Measurements from ENCODE around the gene ANXA6. TPM values are rescaled to one million over a fixed set of nuclear protein-coding genes. Genes with fewer than 3 reads are reported as not detected.
"Not testable (repeated sequence)": the region's sequence is repeated elsewhere in the genome, so short reads cannot be mapped to it uniquely, and the experiment has no call there.

Gene ANXA6
- total RNA-seq, 1 donor from 2014 or later, result 320 TPM

GRCh38 chr5:151178777-151179488 is 21.4 kb upstream of the ANXA6 start:
- Mint-ChIP-seq H3K27me3 (ENCODE audit: low read depth, unreplicated experiment) (peaks cover 22% of the 10 kb centered on the region), H3K27ac (ENCODE audit: unreplicated experiment) (no peak overlapping the region), H3K9me3 (ENCODE audit: unreplicated experiment) (peaks cover 4% of the 10 kb centered on the region), H3K36me3 (ENCODE audit: low read depth, unreplicated experiment) (peaks cover 7% of the 10 kb centered on the region), H3K4me3 (ENCODE audit: unreplicated experiment) (no peak overlapping the region), H3K4me1 (ENCODE audit: low read depth, unreplicated experiment) (peaks cover 7% of the 10 kb centered on the region)
- FAIRE-seq (no peak), DNase-seq (ENCODE audit: low read depth) (no peak)
- Histone ChIP-seq H3K4me2 (ENCODE audit: low read length) (no peak overlapping the region), H4K20me1 (ENCODE audit: insufficient read depth, low read length) (no peaks in the 10 kb centered on the region), H3K27me3 (ENCODE audit: insufficient read depth, low read length) (peaks cover 10% of the 10 kb centered on the region), H3K9ac (ENCODE audit: low read length) (no peak overlapping the region), H3K4me1 (ENCODE audit: insufficient read depth, low read length) (no peaks in the 10 kb centered on the region), H2AFZ (ENCODE audit: low read depth, low read length) (no peak overlapping the region), H3K4me3 (ENCODE audit: insufficient read depth, low read depth, low read length) (no peak overlapping the region), H3K36me3 (ENCODE audit: insufficient read depth, low read length) (no peaks in the 10 kb centered on the region), H3K27ac (ENCODE audit: low read depth, low read length) (no peak overlapping the region), H3K9me3 (ENCODE audit: insufficient read depth, low read depth, low read length) (no peaks in the 10 kb centered on the region), H3K79me2 (ENCODE audit: insufficient read depth, low read length) (no peaks in the 10 kb centered on the region)
- TF ChIP-seq EZH2 (IDR thresholded peaks at IDR 0.05; ENCODE audit: insufficient read depth, low read length) (no peak), CTCF (IDR thresholded peaks at IDR 0.05; ENCODE audit: insufficient read depth, low read depth, low read length) (no peak)

- peaks cover 7% of the 10 kb centered on the region for H3K36me3 Mint-ChIP-seq (ENCODE audit: low read depth, unreplicated experiment)
- H3K36me3 ChIP-seq (ENCODE audit: insufficient read depth, low read length), result no peaks in the 10 kb centered on the region
- H3K9ac ChIP-seq (ENCODE audit: low read length), result no peak overlapping the region
- H3K27ac ChIP-seq (ENCODE audit: low read depth, low read length), result no peak overlapping the region
- peaks cover 10% of the 10 kb centered on the region for H3K27me3 ChIP-seq (ENCODE audit: insufficient read depth, low read length)
- H3K27me3 Mint-ChIP-seq (ENCODE audit: low read depth, unreplicated experiment), result peaks cover 22% of the 10 kb centered on the region
- TF ChIP-seq EZH2 (IDR thresholded peaks at IDR 0.05; ENCODE audit: insufficient read depth, low read length) (no peak), CTCF (IDR thresholded peaks at IDR 0.05; ENCODE audit: insufficient read depth, low read depth, low read length) (no peak)
- FAIRE-seq (no peak), DNase-seq (ENCODE audit: low read depth) (no peak)
- H3K4me3 Mint-ChIP-seq (ENCODE audit: unreplicated experiment), result no peak overlapping the region
- no peak overlapping the region for H3K4me2 ChIP-seq (ENCODE audit: low read length)
- H2AFZ ChIP-seq (ENCODE audit: low read depth, low read length), result no peak overlapping the region
- H3K27ac Mint-ChIP-seq (ENCODE audit: unreplicated experiment), result no peak overlapping the region
- H3K9me3 Mint-ChIP-seq (ENCODE audit: unreplicated experiment), result peaks cover 4% of the 10 kb centered on the region
- no peaks in the 10 kb centered on the region for H4K20me1 ChIP-seq (ENCODE audit: insufficient read depth, low read length)
- no peaks in the 10 kb centered on the region for H3K79me2 ChIP-seq (ENCODE audit: insufficient read depth, low read length)
- peaks cover 4% of the 10 kb centered on the region for H3K4me1 Mint-ChIP-seq (ENCODE audit: low read depth, unreplicated experiment)
- no peaks in the 10 kb centered on the region for H3K9me3 ChIP-seq (ENCODE audit: insufficient read depth, low read depth, low read length)
- no peaks in the 10 kb centered on the region for H3K4me1 ChIP-seq (ENCODE audit: insufficient read depth, low read length)
- H3K4me3 ChIP-seq (ENCODE audit: insufficient read depth, low read depth, low read length), result no peak overlapping the region
These were observed 20.8 kb upstream of the ANXA6 start for GRCh38 chr5:151178372-151178771.

GRCh38 chr5:151176268-151176667 is 18.7 kb upstream of the ANXA6 start:
- H3K9me3 Mint-ChIP-seq (ENCODE audit: unreplicated experiment); H3K4me2 ChIP-seq (ENCODE audit: low read length); H3K4me1 Mint-ChIP-seq (ENCODE audit: low read depth, unreplicated experiment); H3K9me3 ChIP-seq (ENCODE audit: insufficient read depth, low read depth, low read length); H2AFZ ChIP-seq (ENCODE audit: low read depth, low read length); DNase-seq (ENCODE audit: low read depth); H3K79me2 ChIP-seq (ENCODE audit: insufficient read depth, low read length); FAIRE-seq; H3K36me3 Mint-ChIP-seq (ENCODE audit: low read depth, unreplicated experiment); H3K4me3 ChIP-seq (ENCODE audit: insufficient read depth, low read depth, low read length); H3K27ac Mint-ChIP-seq (ENCODE audit: unreplicated experiment); H3K36me3 ChIP-seq (ENCODE audit: insufficient read depth, low read length); H3K4me1 ChIP-seq (ENCODE audit: insufficient read depth, low read length); H4K20me1 ChIP-seq (ENCODE audit: insufficient read depth, low read length); H3K4me3 Mint-ChIP-seq (ENCODE audit: unreplicated experiment); H3K9ac ChIP-seq (ENCODE audit: low read length); H3K27ac ChIP-seq (ENCODE audit: low read depth, low read length): not testable (repeated sequence)
- H3K27me3 ChIP-seq (ENCODE audit: insufficient read depth, low read length), result peaks cover 12% of the 10 kb centered on the region
- H3K27me3 Mint-ChIP-seq (ENCODE audit: low read depth, unreplicated experiment), result peaks cover 18% of the 10 kb centered on the region
